ENCODE data around the gene GPR156. TPM values are rescaled to one million over a fixed set of nuclear protein-coding genes. Genes with fewer than 3 reads are reported as not detected.

GPR156 gene
- total and polyA plus RNA-seq, 12 donors: 0.29 to 1.5 (median 0.59) TPM

DNA sequence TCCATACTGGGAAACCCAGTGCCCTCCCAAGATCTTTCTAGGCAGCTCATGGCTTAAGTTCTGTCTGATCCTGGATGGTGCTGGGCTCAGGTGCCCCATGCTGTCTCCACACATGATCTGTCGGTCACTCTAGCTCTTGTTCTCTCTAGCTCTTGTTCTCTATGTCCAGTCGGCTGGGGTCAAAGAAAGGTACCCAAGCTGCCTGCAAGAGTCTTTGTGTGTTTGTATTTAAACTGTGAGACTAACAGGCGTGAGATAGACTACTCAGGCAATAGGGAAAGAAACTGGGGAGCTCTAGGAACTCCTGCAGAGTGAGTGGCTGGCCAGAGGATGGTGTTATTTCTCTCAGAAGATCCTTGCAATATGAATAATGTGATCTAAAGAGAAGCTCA, 40.2 kb downstream of the GPR156 start:
- intact Hi-C loops (cut with DNase I): loop anchor here (5.0 to 10.0 kb wide), 5 partner anchors 157 to 317 kb away; no protein-coding TSS in a partner anchor

DNA sequence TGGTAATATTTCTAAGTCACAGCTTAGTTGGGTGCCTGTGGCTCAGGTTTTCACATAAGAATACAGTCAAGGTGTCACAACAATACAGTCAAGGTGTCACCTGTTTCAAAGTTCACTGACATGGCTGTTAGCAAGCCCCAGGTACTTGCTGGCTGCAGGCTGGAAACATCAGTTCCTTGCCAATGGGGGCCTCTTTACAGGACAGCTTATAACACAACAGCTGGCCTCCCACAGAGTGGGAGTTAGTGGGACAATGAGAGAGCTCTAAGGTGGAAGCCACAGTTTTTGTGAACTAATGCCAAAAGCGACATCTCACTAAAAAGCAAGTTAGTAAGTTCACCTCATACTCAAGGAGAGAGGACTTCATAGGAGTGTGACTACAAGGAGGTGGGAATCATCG, 45.4 kb downstream of the GPR156 start:
- H3K27ac ChIP-seq: no peak overlapping the region
- H3K4me3 ChIP-seq: no peak overlapping the region
- no peaks in the 10 kb centered on the region for H3K27me3 ChIP-seq
- DNase-seq: no peak
- no peak for TF ChIP-seq POLR2A (IDR thresholded peaks at IDR 0.05)
- TF ChIP-seq, protein P1, sequence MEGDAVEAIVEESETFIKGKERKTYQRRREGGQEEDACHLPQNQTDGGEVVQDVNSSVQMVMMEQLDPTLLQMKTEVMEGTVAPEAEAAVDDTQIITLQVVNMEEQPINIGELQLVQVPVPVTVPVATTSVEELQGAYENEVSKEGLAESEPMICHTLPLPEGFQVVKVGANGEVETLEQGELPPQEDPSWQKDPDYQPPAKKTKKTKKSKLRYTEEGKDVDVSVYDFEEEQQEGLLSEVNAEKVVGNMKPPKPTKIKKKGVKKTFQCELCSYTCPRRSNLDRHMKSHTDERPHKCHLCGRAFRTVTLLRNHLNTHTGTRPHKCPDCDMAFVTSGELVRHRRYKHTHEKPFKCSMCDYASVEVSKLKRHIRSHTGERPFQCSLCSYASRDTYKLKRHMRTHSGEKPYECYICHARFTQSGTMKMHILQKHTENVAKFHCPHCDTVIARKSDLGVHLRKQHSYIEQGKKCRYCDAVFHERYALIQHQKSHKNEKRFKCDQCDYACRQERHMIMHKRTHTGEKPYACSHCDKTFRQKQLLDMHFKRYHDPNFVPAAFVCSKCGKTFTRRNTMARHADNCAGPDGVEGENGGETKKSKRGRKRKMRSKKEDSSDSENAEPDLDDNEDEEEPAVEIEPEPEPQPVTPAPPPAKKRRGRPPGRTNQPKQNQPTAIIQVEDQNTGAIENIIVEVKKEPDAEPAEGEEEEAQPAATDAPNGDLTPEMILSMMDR (IDR thresholded peaks at IDR 0.05): no peak
- no peaks in the 10 kb centered on the region for H3K4me1 ChIP-seq (replicated peaks in 1 of 2)
- no peaks in the 10 kb centered on the region for H3K36me3 ChIP-seq (replicated peaks in 1 of 2)
- no peaks in the 10 kb centered on the region for H3K9me3 ChIP-seq (replicated peaks in 1 of 3)
- 93 to 100% (median 97%) methylated on average over 2 of the region's 2 CpGs for WGBS, 4 donors
- intact Hi-C loops (cut with DNase I): loop anchor here (5.0 to 10.0 kb wide), 5 partner anchors 163 to 323 kb away; no protein-coding TSS in a partner anchor

More for the DNA sequence above, 40.2 kb downstream of the GPR156 start:
- no peaks in the 10 kb centered on the region for H3K4me1 ChIP-seq (replicated peaks in 1 of 2)
- DNase-seq: no peak
- H3K27me3 ChIP-seq: no peaks in the 10 kb centered on the region
- WGBS, 4 donors: 63 to 82% (median 72%) methylated on average over 3 of the region's 3 CpGs
- no peak for TF ChIP-seq POLR2A (IDR thresholded peaks at IDR 0.05)
- TF ChIP-seq, protein P1 (IDR thresholded peaks at IDR 0.05): no peak
- H3K9me3 ChIP-seq (replicated peaks in 1 of 3): no peaks in the 10 kb centered on the region
- no peak overlapping the region for H3K4me3 ChIP-seq
- H3K36me3 ChIP-seq (replicated peaks in 1 of 2): no peaks in the 10 kb centered on the region
- H3K27ac ChIP-seq: no peak overlapping the region

DNA sequence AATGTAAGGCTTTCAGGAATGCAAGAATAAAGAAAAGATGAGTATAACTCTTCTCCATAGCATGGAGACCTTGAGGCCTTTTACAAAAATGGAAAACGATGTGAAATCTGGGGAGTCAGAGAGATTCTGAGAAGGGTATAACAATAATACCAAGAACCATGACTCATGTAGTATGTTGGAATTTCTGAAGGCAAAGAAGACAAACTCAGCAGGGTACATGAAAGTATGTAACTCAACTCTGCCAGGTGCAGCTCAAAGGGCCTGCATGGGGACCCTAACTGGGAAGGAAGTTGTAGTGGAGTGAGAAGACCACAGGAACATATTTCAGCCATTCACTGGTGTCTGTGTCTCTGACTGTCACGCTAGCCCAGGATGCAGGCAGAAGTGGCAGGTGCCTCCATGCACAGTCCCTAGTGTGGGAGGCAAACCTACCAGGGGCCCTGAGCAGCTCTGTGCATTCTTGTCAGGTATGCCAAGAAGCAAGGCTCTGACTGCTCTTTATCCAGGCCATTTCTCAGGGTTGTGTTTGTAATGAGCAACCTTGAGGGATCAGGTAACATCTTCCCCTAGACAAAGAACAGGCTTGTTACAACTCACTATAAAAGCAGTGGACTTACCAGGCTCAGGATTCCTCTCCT, 57.2 kb downstream of the GPR156 start:
- intact Hi-C loops (cut with DNase I): no loop called here
- WGBS, 4 donors: 78 to 91% (median 82%) methylated on average over 1 to 2 of the region's 2 CpGs
- H3K9me3 ChIP-seq (replicated peaks in 1 of 3): peaks cover 0 to 2% (median 0%) of the 10 kb centered on the region in 3 donors
- H3K27ac ChIP-seq: no peak overlapping the region
- no peak overlapping the region for H3K4me3 ChIP-seq
- TF ChIP-seq POLR2A (IDR thresholded peaks at IDR 0.05): no peak
- TF ChIP-seq, protein P1 (IDR thresholded peaks at IDR 0.05): no peak
- H3K4me1 ChIP-seq (replicated peaks in 1 of 2): no peaks in the 10 kb centered on the region
- no peak for DNase-seq
- no peaks in the 10 kb centered on the region for H3K36me3 ChIP-seq (replicated peaks in 1 of 2)
- no peaks in the 10 kb centered on the region for H3K27me3 ChIP-seq

DNA sequence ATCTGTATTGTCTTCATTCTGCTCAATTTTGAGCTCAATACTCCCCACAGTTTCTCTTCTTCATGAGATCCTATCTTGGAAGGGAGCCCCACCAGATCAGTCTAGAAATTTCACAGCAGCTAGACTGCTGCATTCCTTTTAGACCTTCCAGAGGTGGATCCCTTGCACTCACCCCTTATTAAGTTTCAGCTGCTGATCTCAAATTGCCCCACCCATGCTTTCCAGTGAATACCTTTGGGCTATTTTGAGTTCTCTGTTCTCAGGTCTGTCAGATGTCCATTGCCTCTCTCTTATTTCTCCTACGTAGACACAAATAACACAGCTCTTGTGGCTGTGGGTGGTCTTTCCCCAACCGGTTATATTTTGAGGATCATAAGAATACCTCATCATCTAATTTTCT, 60.8 kb downstream of the GPR156 start:
- intact Hi-C loops (cut with DNase I): no loop called here

More for the DNA sequence above, 60.8 kb downstream of the GPR156 start:
- Histone ChIP-seq H3K4me1 (replicated peaks in 1 of 2) (no peaks in the 10 kb centered on the region), H3K27ac (no peak overlapping the region), H3K9me3 (replicated peaks in 1 of 3) (no peaks in the 10 kb centered on the region), H3K4me3 (no peak overlapping the region), H3K36me3 (replicated peaks in 1 of 2) (no peaks in the 10 kb centered on the region), H3K27me3 (no peaks in the 10 kb centered on the region)
- no peak for DNase-seq
- 85 to 94% (median 91%) methylated on average over 2 of the region's 2 CpGs for WGBS, 4 donors
- no peak for TF ChIP-seq POLR2A (IDR thresholded peaks at IDR 0.05)
- TF ChIP-seq, protein P1 (IDR thresholded peaks at IDR 0.05): no peak

All from adrenal gland (tissue), 12 donors.